ENCODE data around the gene RBM46. TPM values are rescaled to one million over a fixed set of nuclear protein-coding genes. Genes with fewer than 3 reads are reported as not detected.

RBM46 gene
- total and polyA plus RNA-seq, 3 donors from 2014 or later = 27.3 to 46.2 (median 42.0) TPM

GRCh38 chr4:154818230-154818629 is 37.2 kb downstream of the RBM46 start:
- TF ChIP-seq POLR2A (IDR thresholded peaks at IDR 0.05) = no peak
- no peak for TF ChIP-seq CTCF (IDR thresholded peaks at IDR 0.05)
- Histone ChIP-seq H3K27me3 (no peaks in the 10 kb centered on the region), H3K4me1 (no peaks in the 10 kb centered on the region), H3K27ac (no peak overlapping the region), H3K9me3 (no peaks in the 10 kb centered on the region), H3K36me3 (ENCODE audit: low read depth, missing control alignments) (no peaks in the 10 kb centered on the region), H3K4me3 (no peak overlapping the region)
- intact Hi-C loops (cut with DNase I; ENCODE audit: low total_unique reads) = no loop called here
- DNase-seq = no peak

- Histone ChIP-seq H3K4me1 (no peaks in the 10 kb centered on the region), H3K4me3 (no peak overlapping the region), H3K9me3 (no peaks in the 10 kb centered on the region), H3K36me3 (ENCODE audit: low read depth, missing control alignments) (no peaks in the 10 kb centered on the region), H3K27ac (no peak overlapping the region), H3K27me3 (no peaks in the 10 kb centered on the region)
- TF ChIP-seq POLR2A (IDR thresholded peaks at IDR 0.05) (no peak), CTCF (IDR thresholded peaks at IDR 0.05) (no peak)
- intact Hi-C loops (cut with DNase I; ENCODE audit: low total_unique reads) = no loop called here
- no peak for DNase-seq
These were observed 41.7 kb downstream of the RBM46 start for GRCh38 chr4:154822775-154823174.

GRCh38 chr4:154836030-154836429 is 55.0 kb downstream of the RBM46 start:
- 51 to 53% methylated on average over 3 of the region's 3 CpGs for WGBS, 2 donors
- intact Hi-C loops (cut with DNase I; ENCODE audit: low total_unique reads) = no loop called here

GRCh38 chr4:154836513-154836912 is 55.4 kb downstream of the RBM46 start:
- Histone ChIP-seq H3K9me3 (no peaks in the 10 kb centered on the region), H3K36me3 (ENCODE audit: low read depth, missing control alignments) (no peaks in the 10 kb centered on the region), H3K27me3 (no peaks in the 10 kb centered on the region), H3K27ac (no peak overlapping the region), H3K4me3 (no peak overlapping the region), H3K4me1 (no peaks in the 10 kb centered on the region)
- 32 to 49% methylated on average over 3 of the region's 3 CpGs for WGBS, 2 donors
- no peak for DNase-seq
- intact Hi-C loops (cut with DNase I; ENCODE audit: low total_unique reads) = no loop called here
- TF ChIP-seq POLR2A (IDR thresholded peaks at IDR 0.05) (no peak), CTCF (IDR thresholded peaks at IDR 0.05) (no peak)

More at GRCh38 chr4:154836030-154836429, 55.0 kb downstream of the RBM46 start:
- Histone ChIP-seq H3K9me3 (no peaks in the 10 kb centered on the region), H3K27me3 (no peaks in the 10 kb centered on the region), H3K27ac (no peak overlapping the region), H3K4me1 (no peaks in the 10 kb centered on the region), H3K36me3 (ENCODE audit: low read depth, missing control alignments) (no peaks in the 10 kb centered on the region), H3K4me3 (no peak overlapping the region)
- no peak for DNase-seq
- TF ChIP-seq POLR2A (IDR thresholded peaks at IDR 0.05) (no peak), CTCF (IDR thresholded peaks at IDR 0.05) (no peak)

GRCh38 chr4:154838155-154838554 is 57.1 kb downstream of the RBM46 start:
- intact Hi-C loops (cut with DNase I; ENCODE audit: low total_unique reads) = no loop called here
- 79 to 92% methylated on average over 3 of the region's 3 CpGs for WGBS, 2 donors
- TF ChIP-seq POLR2A (IDR thresholded peaks at IDR 0.05) (no peak), CTCF (IDR thresholded peaks at IDR 0.05) (no peak)
- no peaks in the 10 kb centered on the region for H3K36me3 ChIP-seq (ENCODE audit: low read depth, missing control alignments)
- DNase-seq = no peak
- no peaks in the 10 kb centered on the region for H3K27me3 ChIP-seq
- H3K4me3 ChIP-seq = no peak overlapping the region
- H3K27ac ChIP-seq = no peak overlapping the region
- H3K9me3 ChIP-seq = no peaks in the 10 kb centered on the region
- H3K4me1 ChIP-seq = no peaks in the 10 kb centered on the region

Data from testis (tissue), 3 donors.